ENCODE measurements around the gene PDE4B. TPM values are rescaled to one million over a fixed set of nuclear protein-coding genes. Genes with fewer than 3 reads are reported as not detected.
"Not testable (repeated sequence)": the region's sequence is repeated elsewhere in the genome, so short reads cannot be mapped to it uniquely, and the experiment has no call there.

PDE4B gene
- total and polyA plus RNA-seq, 12 donors, result 2.0 to 63.2 (median 15.3) TPM

DNA sequence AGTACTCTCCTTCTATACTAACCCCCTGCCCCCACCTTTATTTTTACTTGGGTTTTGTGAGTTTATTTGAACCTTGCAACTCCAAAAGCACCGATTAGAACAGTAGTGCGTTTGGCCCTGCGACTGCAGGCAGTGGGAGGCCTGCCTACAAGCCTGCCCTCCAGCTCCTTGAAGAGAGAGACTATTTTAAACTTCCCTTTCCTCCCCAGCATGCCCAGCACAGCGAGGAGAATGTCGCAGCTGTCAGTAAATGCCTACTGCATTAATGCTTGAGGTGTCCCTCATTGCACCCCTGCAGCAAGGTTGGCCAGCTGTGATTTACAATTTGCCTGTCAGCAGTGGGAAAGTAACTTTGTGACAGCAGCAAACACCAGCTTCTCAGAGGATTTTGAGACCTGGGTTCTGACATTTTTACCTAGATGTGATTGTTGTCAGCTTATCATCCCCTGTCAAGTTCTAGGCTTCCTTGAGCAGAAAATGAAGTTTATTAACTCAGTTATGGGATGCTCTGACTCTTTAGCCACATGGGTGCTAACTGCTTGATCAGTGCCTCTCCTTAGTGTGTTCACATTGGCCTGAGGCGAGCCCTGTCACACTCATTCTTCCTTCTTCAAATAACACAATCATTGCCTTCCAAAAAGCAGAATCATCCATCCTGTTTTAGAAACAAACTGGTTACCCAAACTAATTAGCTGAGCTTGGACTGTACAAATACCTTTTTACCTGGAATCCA lies 170.6 kb downstream of the PDE4B start:
- TF ChIP-seq, protein P1, sequence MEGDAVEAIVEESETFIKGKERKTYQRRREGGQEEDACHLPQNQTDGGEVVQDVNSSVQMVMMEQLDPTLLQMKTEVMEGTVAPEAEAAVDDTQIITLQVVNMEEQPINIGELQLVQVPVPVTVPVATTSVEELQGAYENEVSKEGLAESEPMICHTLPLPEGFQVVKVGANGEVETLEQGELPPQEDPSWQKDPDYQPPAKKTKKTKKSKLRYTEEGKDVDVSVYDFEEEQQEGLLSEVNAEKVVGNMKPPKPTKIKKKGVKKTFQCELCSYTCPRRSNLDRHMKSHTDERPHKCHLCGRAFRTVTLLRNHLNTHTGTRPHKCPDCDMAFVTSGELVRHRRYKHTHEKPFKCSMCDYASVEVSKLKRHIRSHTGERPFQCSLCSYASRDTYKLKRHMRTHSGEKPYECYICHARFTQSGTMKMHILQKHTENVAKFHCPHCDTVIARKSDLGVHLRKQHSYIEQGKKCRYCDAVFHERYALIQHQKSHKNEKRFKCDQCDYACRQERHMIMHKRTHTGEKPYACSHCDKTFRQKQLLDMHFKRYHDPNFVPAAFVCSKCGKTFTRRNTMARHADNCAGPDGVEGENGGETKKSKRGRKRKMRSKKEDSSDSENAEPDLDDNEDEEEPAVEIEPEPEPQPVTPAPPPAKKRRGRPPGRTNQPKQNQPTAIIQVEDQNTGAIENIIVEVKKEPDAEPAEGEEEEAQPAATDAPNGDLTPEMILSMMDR (IDR thresholded peaks at IDR 0.05), result no peak
- ATAC-seq (no peak), DNase-seq (no peak)
- intact Hi-C loops (cut with DNase I), result loop anchor here in 3 of 10 donors (5.0 to 10.0 kb wide), 3 partner anchors 279 to 781 kb away; no protein-coding TSS in a partner anchor
- Histone ChIP-seq H3K36me3 (no peaks in the 10 kb centered on the region), H3K4me1 (peaks cover 0 to 8% (median 0%) of the 10 kb centered on the region in 9 donors), H3K4me3 (no peak overlapping the region), H3K9me3 (peaks cover 0 to 6% (median 0%) of the 10 kb centered on the region in 11 donors), H3K27ac (no peak overlapping the region), H3K27me3 (peaks cover 0 to 5% (median 0%) of the 10 kb centered on the region in 7 donors)
- 56 to 63% methylated on average over 6 of the region's 6 CpGs for WGBS, 2 donors

DNA sequence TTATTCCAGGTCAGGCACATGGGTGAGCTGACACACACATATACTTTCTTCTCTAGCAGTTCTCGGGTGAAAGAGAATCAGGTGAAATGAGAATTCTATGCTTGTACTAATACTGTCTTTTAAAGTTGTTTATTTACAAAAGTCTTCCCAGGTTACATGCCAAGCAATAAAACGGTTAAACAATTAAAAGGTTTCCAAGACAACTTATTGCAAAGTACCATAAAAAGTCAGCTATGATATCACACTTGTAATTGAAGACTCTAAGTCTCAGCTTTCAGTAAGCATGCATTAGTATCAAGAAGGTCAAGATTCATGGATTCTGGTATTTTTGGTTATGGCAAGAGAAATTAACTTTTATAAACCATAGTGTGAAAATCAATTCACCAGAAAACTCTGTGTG lies 171.4 kb downstream of the PDE4B start:
- Histone ChIP-seq H3K9me3 (peaks cover 0 to 6% (median 0%) of the 10 kb centered on the region in 11 donors), H3K4me1 (peaks cover 0 to 8% (median 0%) of the 10 kb centered on the region in 9 donors), H3K4me3 (no peak overlapping the region), H3K27ac (no peak overlapping the region), H3K36me3 (no peaks in the 10 kb centered on the region), H3K27me3 (peaks cover 0 to 5% (median 0%) of the 10 kb centered on the region in 7 donors)
- DNase-seq, result no peak
- no peak for ATAC-seq
- intact Hi-C loops (cut with DNase I), result loop anchor here in 3 of 10 donors (5.0 to 10.0 kb wide), 3 partner anchors 278 to 781 kb away; no protein-coding TSS in a partner anchor
- WGBS, 2 donors, result 83 to 94% methylated on average over 2 of the region's 2 CpGs
- TF ChIP-seq, protein P1 (IDR thresholded peaks at IDR 0.05), result no peak

DNA sequence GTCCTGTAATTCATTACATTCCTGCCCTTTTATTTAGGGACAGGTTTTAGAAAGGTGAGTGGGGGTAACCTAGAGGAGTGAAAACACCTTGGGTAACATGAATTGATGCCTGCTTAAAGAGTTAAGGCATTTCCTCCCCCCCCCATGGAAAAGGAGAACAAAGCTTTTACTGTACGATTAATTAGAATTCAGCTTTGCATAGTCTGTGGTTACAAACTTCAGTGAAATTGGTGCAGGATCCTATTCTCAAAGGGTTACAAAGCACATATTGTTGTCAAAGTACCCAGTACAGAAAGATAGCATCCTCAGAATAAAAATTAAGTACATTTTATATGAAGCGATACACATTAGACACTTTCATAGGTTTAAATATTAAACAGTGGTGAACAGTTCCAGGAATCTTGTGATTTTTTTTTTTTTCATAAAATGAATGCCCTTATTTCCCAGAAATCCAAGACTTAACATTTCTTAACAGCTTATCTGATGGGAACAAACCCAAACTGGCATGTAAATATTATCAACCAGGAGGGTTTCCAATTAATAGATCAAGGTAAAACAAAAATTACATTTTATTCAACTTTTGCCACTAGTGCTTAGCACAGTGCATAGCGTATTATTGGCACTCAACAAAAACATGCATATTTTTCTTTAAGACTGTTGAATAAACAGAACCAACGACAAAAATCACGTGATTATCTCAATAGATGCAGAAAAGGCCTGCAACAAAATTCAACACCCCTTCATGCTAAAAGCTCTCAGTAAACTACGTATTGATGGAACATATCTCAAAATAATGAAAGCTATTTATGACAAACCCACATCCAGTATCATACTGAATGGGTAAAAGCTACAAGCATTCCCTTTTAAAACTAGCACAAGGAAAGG lies 172.7 kb downstream of the PDE4B start:
- ATAC-seq (no peak), DNase-seq (no peak)
- intact Hi-C loops (cut with DNase I), result loop anchor here in 1 of 10 donors (10.0 kb wide), 1 partner anchor 779 kb away; no protein-coding TSS in a partner anchor
- Histone ChIP-seq H3K4me1 (no peaks in the 10 kb centered on the region), H3K27me3 (no peaks in the 10 kb centered on the region), H3K9me3 (peaks cover 0 to 6% (median 0%) of the 10 kb centered on the region in 11 donors), H3K36me3 (no peaks in the 10 kb centered on the region), H3K27ac (no peak overlapping the region), H3K4me3 (no peak overlapping the region)
- 69 to 81% methylated on average over 6 of the region's 6 CpGs for WGBS, 2 donors
- TF ChIP-seq, protein P1 (IDR thresholded peaks at IDR 0.05), result no peak

DNA sequence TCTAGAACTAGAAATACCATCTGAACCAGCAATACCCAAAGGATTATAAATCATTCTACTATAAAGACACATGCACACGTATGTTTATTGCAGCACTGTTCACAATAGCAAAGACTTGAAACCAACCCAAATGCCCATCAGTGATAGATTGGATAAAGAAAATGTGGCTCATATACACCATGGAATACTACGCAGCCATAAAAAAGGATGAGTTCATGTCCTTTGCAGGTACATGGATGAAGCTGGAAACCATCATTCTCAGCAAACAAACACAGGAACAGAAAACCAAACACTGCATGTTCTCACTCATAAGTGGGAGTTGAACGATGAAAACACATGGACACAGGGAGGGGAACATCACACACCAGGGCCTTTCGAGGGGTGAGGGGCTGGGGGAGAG lies 174.8 kb downstream of the PDE4B start:
- 90 to 97% methylated on average over 4 of the region's 4 CpGs for WGBS, 2 donors
- H3K9me3 ChIP-seq, H3K4me3 ChIP-seq, DNase-seq, H3K27ac ChIP-seq, ATAC-seq, H3K4me1 ChIP-seq, H3K27me3 ChIP-seq, H3K36me3 ChIP-seq: not testable (repeated sequence)
- intact Hi-C loops (cut with DNase I), result loop anchor here in 1 of 10 donors (10.0 kb wide), 1 partner anchor 777 kb away; no protein-coding TSS in a partner anchor
